GM12872 (cell line): ENCODE measurements around the gene RHOC.

Source experiments
- TF ChIP-seq, protein P1 (sequence below): IDR thresholded peaks from 3 replicates; pipeline ENCODE4 v1.5.1; 2011; ENCODE audit warnings: low read depth, mild to moderate bottlenecking, low read length, moderate library complexity; ENCODE audit not compliant: insufficient read depth

Gene RHOC

DNA sequence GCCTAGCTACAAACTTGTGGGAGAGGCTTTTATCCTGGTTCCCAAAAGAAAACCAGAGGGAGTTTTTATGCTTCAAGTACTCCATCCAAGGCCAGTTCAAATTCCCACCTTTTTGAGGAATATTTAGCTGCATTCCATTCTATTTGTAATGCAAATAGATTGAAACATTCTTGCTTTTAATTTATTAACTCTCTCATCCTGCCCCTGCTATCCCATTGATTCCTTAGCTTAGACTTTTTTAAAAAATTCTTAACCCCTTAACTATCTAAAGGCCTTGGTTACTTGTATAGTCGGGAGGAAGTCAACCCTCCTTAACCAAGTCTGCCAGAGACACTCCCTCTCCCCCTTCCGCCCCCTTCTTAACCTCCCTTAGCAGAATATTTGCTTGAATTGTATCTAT, 34.9 kb downstream of the RHOC start:
- TF ChIP-seq, protein P1, sequence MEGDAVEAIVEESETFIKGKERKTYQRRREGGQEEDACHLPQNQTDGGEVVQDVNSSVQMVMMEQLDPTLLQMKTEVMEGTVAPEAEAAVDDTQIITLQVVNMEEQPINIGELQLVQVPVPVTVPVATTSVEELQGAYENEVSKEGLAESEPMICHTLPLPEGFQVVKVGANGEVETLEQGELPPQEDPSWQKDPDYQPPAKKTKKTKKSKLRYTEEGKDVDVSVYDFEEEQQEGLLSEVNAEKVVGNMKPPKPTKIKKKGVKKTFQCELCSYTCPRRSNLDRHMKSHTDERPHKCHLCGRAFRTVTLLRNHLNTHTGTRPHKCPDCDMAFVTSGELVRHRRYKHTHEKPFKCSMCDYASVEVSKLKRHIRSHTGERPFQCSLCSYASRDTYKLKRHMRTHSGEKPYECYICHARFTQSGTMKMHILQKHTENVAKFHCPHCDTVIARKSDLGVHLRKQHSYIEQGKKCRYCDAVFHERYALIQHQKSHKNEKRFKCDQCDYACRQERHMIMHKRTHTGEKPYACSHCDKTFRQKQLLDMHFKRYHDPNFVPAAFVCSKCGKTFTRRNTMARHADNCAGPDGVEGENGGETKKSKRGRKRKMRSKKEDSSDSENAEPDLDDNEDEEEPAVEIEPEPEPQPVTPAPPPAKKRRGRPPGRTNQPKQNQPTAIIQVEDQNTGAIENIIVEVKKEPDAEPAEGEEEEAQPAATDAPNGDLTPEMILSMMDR: no peak

DNA sequence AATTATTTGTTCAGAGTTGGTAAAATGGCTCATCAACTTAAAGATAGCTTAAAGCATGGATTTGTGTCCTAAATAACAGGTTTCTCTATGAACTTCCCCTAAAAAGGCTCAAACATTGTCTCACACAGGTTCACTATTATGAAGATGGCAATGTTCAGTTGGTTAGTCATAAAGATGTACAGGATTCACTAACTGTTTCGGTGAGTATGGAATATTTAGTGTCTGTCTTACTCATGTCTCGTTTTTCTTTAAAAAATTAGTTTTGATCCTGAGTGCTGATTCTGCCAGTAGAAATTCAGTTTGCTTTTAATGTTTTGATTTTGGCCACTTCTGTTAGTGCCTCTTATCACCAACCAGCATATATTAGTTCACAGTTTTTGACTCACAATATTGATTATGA, 40.0 kb downstream of the RHOC start:
- TF ChIP-seq, protein P1: no peak

DNA sequence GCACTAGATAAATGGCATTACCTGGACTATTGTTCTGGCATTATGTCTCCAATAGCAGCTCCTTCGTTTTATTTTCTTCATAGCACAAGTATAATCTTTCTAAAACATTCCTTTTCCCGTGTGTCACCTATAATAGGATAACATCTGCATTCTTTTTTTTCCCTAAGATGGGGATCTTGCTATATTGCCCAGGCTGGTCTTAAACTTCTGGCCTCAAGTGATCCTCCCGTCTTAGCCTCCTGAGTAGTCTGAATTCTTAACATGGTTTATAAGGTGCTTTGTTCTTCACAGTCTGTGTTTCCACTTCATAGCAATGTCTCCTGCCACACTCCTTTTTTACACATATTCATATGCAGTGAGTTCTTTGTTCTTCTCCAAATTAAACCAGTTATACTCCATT, 41.1 kb downstream of the RHOC start:
- TF ChIP-seq, protein P1: no peak

DNA sequence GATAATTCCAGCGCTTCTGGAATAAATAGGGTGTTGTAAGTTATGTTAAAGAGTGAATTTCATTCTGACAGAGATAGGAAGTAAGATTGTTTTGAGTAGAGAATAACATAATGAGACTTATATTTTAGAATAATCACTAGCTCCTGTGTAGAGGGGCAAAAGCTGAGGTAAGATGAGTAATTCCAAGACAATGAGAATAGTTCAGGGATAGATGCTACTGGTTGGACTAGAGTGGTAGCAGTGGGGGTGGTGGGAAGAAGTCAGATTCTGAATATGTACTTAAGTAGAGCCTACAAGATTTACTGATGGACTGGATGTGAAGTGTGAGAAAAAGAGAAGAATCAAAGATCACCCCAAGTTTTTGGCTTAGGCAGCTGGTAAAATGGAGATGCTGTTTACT, 55.7 kb downstream of the RHOC start:
- TF ChIP-seq, protein P1: no peak
